Liver (tissue), 9 donors: ENCODE measurements around the gene DBH. TPM values are rescaled to one million over a fixed set of nuclear protein-coding genes. Genes with fewer than 3 reads are reported as not detected.

Source experiments
- DNase-seq: peaks from one replicate; pipeline ENCODE4 v3.0.0-alpha.2; 2017; ENCODE audit warnings: low spot score
- H3K27ac ChIP-seq, 2 donors: one replicate each; pipeline ENCODE4 v1.7.0; 2013; ENCODE audit warnings: inconsistent platforms in 2 of 2, low read length in 2 of 2, control low read depth in 1 of 2, low read depth in 1 of 2, mild to moderate bottlenecking in 1 of 2
- H3K27me3 ChIP-seq, 4 donors: one replicate each; pipeline versions ENCODE4 v1.6.1 to v1.7.0; 2013; ENCODE audit warnings: low read length in 3 of 4, inconsistent platforms in 1 of 4, mild to moderate bottlenecking in 1 of 4, moderate library complexity in 1 of 4; ENCODE audit not compliant: control insufficient read depth in 4 of 4, insufficient read depth in 4 of 4
- H3K36me3 ChIP-seq, 4 donors: one replicate each; pipeline versions ENCODE4 v1.6.1 to v1.7.0; 2013; ENCODE audit warnings: low read length in 3 of 4, mild to moderate bottlenecking in 3 of 4, low read depth in 1 of 4, moderate library complexity in 1 of 4; ENCODE audit not compliant: control insufficient read depth in 4 of 4, insufficient read depth in 3 of 4
- H3K4me1 ChIP-seq, 4 donors: one replicate each; pipeline versions ENCODE4 v1.6.1 to v1.7.0; 2013; ENCODE audit warnings: low read length in 3 of 4, mild to moderate bottlenecking in 3 of 4, moderate library complexity in 1 of 4; ENCODE audit not compliant: control insufficient read depth in 4 of 4, insufficient read depth in 4 of 4
- H3K4me3 ChIP-seq, 3 donors: one replicate each; pipeline versions ENCODE4 v1.6.1 to v1.7.0; 2013; ENCODE audit warnings: low read length in 3 of 3, control low read depth in 1 of 3, low read depth in 1 of 3, mild to moderate bottlenecking in 1 of 3
- H3K9ac ChIP-seq, 2 donors: one replicate each; pipeline ENCODE4 v1.7.0; 2013; ENCODE audit warnings: low read length in 2 of 2, mild to moderate bottlenecking in 2 of 2, moderate library complexity in 2 of 2, control low read depth in 1 of 2, low read depth in 1 of 2
- H3K9me3 ChIP-seq, 4 donors: one replicate each; pipeline versions ENCODE4 v1.6.1 to v1.7.0; 2013; ENCODE audit warnings: low read length in 3 of 4; ENCODE audit not compliant: control insufficient read depth in 4 of 4
- EGR1 ChIP-seq, 2 donors: IDR thresholded peaks; 2 replicates each; pipeline ENCODE4 v1.6.1; 2016 to 2018; ENCODE audit warnings: antibody characterized with exemption in 2 of 2, low read depth in 2 of 2
- FOXA1 ChIP-seq: IDR thresholded peaks from 2 replicates; pipeline ENCODE4 v1.6.1; 2016; ENCODE audit warnings: antibody characterized with exemption
- FOXA2 ChIP-seq: IDR thresholded peaks from 2 replicates; pipeline ENCODE4 v1.6.1; 2016; ENCODE audit warnings: antibody characterized with exemption
- GABPA ChIP-seq, 2 donors: IDR thresholded peaks in 1 of 2; conservative IDR thresholded peaks in 1 of 2; 2 replicates each; pipeline ENCODE4 v1.6.1; 2016; ENCODE audit warnings: antibody characterized with exemption in 2 of 2, mild to moderate bottlenecking in 1 of 2, moderate library complexity in 1 of 2
- HNF4A ChIP-seq, 2 donors: conservative IDR thresholded peaks; 2 replicates each; pipeline ENCODE4 v1.6.1; 2016; ENCODE audit warnings: antibody characterized with exemption in 2 of 2, mild to moderate bottlenecking in 2 of 2
- HNF4G ChIP-seq: IDR thresholded peaks from 2 replicates; pipeline ENCODE4 v1.6.1; 2016; ENCODE audit warnings: antibody characterized with exemption
- JUND ChIP-seq, 2 donors: IDR thresholded peaks; 2 replicates each; pipeline ENCODE4 v1.6.1; 2016; ENCODE audit warnings: antibody characterized with exemption in 2 of 2
- NR2F2 ChIP-seq: IDR thresholded peaks from 2 replicates; pipeline ENCODE4 v1.6.1; 2016; ENCODE audit warnings: antibody characterized with exemption
- RAD21 ChIP-seq, 2 donors: IDR thresholded peaks; 2 replicates each; pipeline ENCODE4 v1.6.1; 2016; ENCODE audit warnings: antibody characterized with exemption in 2 of 2, mild to moderate bottlenecking in 2 of 2
- REST ChIP-seq: IDR thresholded peaks from 2 replicates; pipeline ENCODE4 v1.6.1; 2016; ENCODE audit warnings: antibody characterized with exemption, mild to moderate bottlenecking
- SP1 ChIP-seq: IDR thresholded peaks from 2 replicates; pipeline ENCODE4 v1.6.1; 2018; ENCODE audit warnings: antibody characterized with exemption, mild to moderate bottlenecking
- TAF1 ChIP-seq: conservative IDR thresholded peaks from 2 replicates; pipeline ENCODE4 v1.6.1; 2016; ENCODE audit warnings: antibody characterized with exemption, mild to moderate bottlenecking
- YY1 ChIP-seq: IDR thresholded peaks from 2 replicates; pipeline ENCODE4 v1.6.1; 2016; ENCODE audit warnings: antibody characterized with exemption, mild to moderate bottlenecking
- ZBTB33 ChIP-seq: IDR thresholded peaks from 2 replicates; pipeline ENCODE4 v1.6.1; 2016; ENCODE audit warnings: antibody characterized with exemption
- WGBS: extraction: QIAGEN DNeasy Blood & Tissue Kit; methylation state at CpG from one replicate; pipeline ENCODE4 v1.1.7; 2013; 5-methylcytosine and 5-hydroxymethylcytosine counted together
- polyA plus RNA-seq, 2 donors: library from polyadenylated mRNA; stranded (reverse) in 1 of 2; unstranded in 1 of 2; fragments of 200-250 nt in 1 of 2; fragments of >200 nt in 1 of 2; fragmentation: Nextera tagmentation in 1 of 2; extraction: Ambion mirVana in 1 of 2; gene quantifications; one replicate each; pipeline versions ENCODE4 v1.2.1 to v1.2.3, GENCODE V29; 2013 to 2015
- total RNA-seq, 2 donors: library from RNA; depleted of rRNA; stranded (reverse); fragments of >200 nt; gene quantifications; one replicate each; pipeline ENCODE4 v1.2.3, GENCODE V29; 2014
- TF ChIP-seq, protein P1 (sequence below): IDR thresholded peaks from 2 replicates; pipeline ENCODE4 v1.6.1; 2016; ENCODE audit warnings: antibody characterized with exemption
- TF ChIP-seq, protein P2 (sequence below): IDR thresholded peaks from 2 replicates; pipeline ENCODE4 v1.6.1; 2016; ENCODE audit warnings: antibody characterized with exemption
- donor health status: healthy.
- donor health status: healthy.
- donor health status: healthy.
- donor health status: healthy.
- donor health status: healthy.

The DBH gene
- total RNA-seq (1 to 10 TPM in 1 of 2 donors, under 1 TPM in 1; 0.37 to 2.4 TPM), polyA plus RNA-seq (10 to 100 TPM in 1 of 2 donors, 1 to 10 TPM in 1; 2.7 to 21.2 TPM)

DNA sequence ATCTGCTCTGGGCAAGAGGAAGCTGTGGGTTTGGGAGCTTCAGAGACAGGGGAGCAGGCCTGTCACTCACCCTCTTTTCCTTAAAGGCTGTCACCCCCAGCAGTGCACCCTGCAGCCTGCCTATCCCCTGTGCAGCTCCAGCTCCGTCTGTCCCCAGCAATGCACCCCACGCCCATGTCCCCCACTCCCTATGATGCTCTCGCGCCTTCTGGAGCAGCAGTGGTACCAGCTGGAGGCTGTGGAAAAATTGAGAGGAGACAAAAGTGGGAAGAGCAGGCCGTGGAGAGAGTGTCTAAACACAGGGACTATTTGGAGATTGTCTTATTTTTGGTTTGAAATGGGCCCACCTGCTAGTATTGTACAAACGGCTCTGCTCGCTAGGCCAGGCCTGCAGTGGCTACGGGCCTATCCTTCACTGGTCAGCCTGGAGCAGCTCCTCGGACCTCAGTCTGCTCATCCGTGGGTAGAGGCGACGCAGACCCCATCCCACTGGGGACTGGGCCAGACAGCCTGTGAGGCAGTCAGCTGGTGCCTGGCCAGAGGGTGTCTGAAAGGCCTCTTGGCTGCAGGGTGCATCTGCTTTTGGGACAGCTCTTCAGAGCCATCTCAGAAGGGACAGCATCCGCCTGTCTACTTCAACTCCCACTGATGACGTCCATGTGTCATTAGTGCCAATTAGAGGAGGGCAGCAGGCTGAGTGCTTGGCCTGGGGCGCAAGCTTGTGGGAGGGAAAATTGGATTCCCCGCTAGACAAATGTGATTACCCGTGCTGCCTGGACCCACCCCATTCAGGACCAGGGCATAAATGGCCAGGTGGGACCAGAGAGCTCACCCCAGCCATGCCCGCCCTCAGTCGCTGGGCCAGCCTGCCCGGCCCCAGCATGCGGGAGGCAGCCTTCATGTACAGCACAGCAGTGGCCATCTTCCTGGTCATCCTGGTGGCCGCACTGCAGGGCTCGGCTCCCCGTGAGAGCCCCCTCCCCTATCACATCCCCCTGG lies at the start of gene DBH:
Gene DBH, plus strand, starts transcription at position 831 of the 999 bp plus-strand sequence. Its CDS starts 9 bp downstream, at position 840.
- WGBS: 84% methylated on average over 24 of the region's 24 CpGs
- H3K9me3 ChIP-seq: no peaks in the 10 kb centered on the region
- no peak within 1 kb of the TSS for H3K9ac ChIP-seq
- peak within 1 kb of the TSS; percentile 37 to 46 for H3K27ac ChIP-seq
- no peaks in the 10 kb centered on the region for H3K36me3 ChIP-seq
- no peaks in the 10 kb centered on the region for H3K27me3 ChIP-seq
- no peak for DNase-seq
- no peak within 1 kb of the TSS for H3K4me3 ChIP-seq
- H3K4me1 ChIP-seq: no peaks in the 10 kb centered on the region
- TF ChIP-seq FOXA2 (no peak), TAF1 (no peak), YY1 (no peak), NR2F2 (no peak), ZBTB33 (no peak), FOXA1 (no peak), HNF4A (conservative IDR thresholded peaks at IDR 0.05) (no peak), GABPA (IDR thresholded peaks at IDR 0.05 in 1 of 2, conservative IDR thresholded peaks at IDR 0.05 in 1 of 2) (no peak), JUND (IDR thresholded peaks at IDR 0.05) (no peak), SP1 (no peak), REST (no peak), EGR1 (IDR thresholded peaks at IDR 0.05; ENCODE audit: low read depth in 2 of 2) (no peak), RAD21 (IDR thresholded peaks at IDR 0.05) (no peak)
- TF ChIP-seq, protein P1, sequence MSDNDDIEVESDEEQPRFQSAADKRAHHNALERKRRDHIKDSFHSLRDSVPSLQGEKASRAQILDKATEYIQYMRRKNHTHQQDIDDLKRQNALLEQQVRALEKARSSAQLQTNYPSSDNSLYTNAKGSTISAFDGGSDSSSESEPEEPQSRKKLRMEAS: no peak
- TF ChIP-seq, protein P2, sequence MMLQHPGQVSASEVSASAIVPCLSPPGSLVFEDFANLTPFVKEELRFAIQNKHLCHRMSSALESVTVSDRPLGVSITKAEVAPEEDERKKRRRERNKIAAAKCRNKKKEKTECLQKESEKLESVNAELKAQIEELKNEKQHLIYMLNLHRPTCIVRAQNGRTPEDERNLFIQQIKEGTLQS: no peak

DNA sequence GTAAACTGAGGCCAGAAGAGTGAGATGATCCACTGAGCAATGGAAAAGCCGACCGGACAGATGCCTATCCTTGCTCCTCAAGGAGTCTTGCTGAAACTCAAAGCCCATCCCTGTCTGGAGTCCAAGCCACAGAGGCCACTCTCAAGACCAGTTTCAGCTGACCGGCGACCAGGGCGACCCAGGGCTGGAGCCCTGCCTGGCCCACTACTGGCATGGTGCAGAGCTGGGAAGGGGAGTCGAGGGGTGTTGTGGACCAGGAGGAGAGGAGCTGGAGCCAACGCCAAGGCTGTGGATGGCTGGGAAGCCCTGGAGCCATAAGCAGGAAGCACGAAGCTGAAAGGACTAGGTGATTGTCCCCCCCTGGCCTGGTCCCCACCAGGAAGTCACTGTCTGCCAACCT lies 49.1 kb upstream of the DBH start:
- H3K4me1 ChIP-seq: no peaks in the 10 kb centered on the region
- H3K9ac ChIP-seq: no peak overlapping the region
- peaks cover 0 to 6% (median under 1%) of the 10 kb centered on the region in 4 donors for H3K27me3 ChIP-seq
- no peak for TF ChIP-seq FOXA2
- TF ChIP-seq SP1: no peak
- no peak for TF ChIP-seq HNF4G
- no peak for TF ChIP-seq JUND (IDR thresholded peaks at IDR 0.05)
- TF ChIP-seq ZBTB33: no peak
- no peak for TF ChIP-seq FOXA1
- no peaks in the 10 kb centered on the region for H3K9me3 ChIP-seq
- no peak for DNase-seq
- no peak overlapping the region for H3K4me3 ChIP-seq
- no peak overlapping the region for H3K27ac ChIP-seq
- 81% methylated on average over 8 of the region's 8 CpGs for WGBS
- no peaks in the 10 kb centered on the region for H3K36me3 ChIP-seq
